Measurements from ENCODE around the gene CD70. TPM values are rescaled to one million over a fixed set of nuclear protein-coding genes. Genes with fewer than 3 reads are reported as not detected.
A peak's percentile ranks its signal among the peaks of the same experiment; 100 is the strongest.
"Not testable (repeated sequence)": the region's sequence is repeated elsewhere in the genome, so short reads cannot be mapped to it uniquely, and the experiment has no call there.

The CD70 gene
- total and polyA plus RNA-seq, 2 donors (not counting 3 experiments of a cell fraction or from before 2014, with no cell fraction given), result not detected

DNA sequence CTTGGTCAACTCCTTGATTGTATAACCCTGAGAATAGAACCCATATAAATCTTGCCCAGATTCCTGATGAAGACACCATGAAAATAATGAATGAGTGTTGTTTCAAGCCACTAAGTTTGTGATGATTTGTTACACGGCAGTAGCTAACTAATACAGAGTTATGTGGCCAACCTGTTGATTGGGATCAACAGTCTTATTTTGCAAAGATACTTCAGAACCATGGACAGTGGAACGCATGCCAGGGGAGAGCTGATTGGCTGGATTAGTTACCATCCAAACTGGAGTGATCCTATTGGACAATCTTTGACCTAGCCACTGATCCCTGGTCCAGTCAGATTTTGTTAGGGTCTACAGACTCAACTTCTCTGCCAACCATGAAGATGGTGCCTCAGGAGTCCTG lies 26.6 kb downstream of the CD70 start:
- dilution Hi-C loops (cut with MboI; ENCODE audit: extremely low pct_ligation_motif_present, low sequenced_read_pairs), result no loop called here
- peak; percentile 52 for FAIRE-seq
- Histone ChIP-seq H3K9me3 (replicated peaks; ENCODE audit: control insufficient read depth, insufficient read depth, low read length) (peaks cover 2% of the 10 kb centered on the region), H3K27me3 (ENCODE audit: control insufficient read depth in 2 of 2, insufficient read depth in 2 of 2, low read length in 2 of 2) (no peaks in the 10 kb centered on the region), H3K9me1 (replicated peaks; ENCODE audit: control insufficient read depth, extremely low read depth, insufficient read depth, low read length) (no peaks in the 10 kb centered on the region), H4K20me1 (replicated peaks; ENCODE audit: control insufficient read depth, extremely low read depth, insufficient read depth, low read length) (no peaks in the 10 kb centered on the region), H3K4me1 (ENCODE audit: control insufficient read depth, extremely low read depth, insufficient read depth, low read length) (no peaks in the 10 kb centered on the region), H3K27ac (ENCODE audit: insufficient read depth, low read depth, low read length) (no peak overlapping the region), H3K79me2 (ENCODE audit: control insufficient read depth, insufficient read depth, low read length) (no peaks in the 10 kb centered on the region), H2AFZ (ENCODE audit: low read depth, low read length) (no peak overlapping the region), H3K36me3 (ENCODE audit: control insufficient read depth in 2 of 2, extremely low read depth in 1 of 2, insufficient read depth in 2 of 2, low read length in 2 of 2) (no peaks in the 10 kb centered on the region), H3K4me2 (ENCODE audit: insufficient read depth, low read length) (no peak overlapping the region), H3K9ac (replicated peaks; ENCODE audit: extremely low read depth, insufficient read depth, low read length) (no peak overlapping the region), H3K4me3 (replicated peaks in 1 of 3; ENCODE audit: insufficient read depth in 1 of 3, low read depth in 1 of 3, low read length in 3 of 3) (no peak overlapping the region)
- POLR2A ChIA-PET, result no interaction called here
- CTCF ChIA-PET, result interaction anchor here (1.3 to 1.4 kb wide), 2 partner anchors 15 to 67 kb away, joined by 3 to 4 read pairs; no protein-coding TSS in a partner anchor
- BruUV-seq (replicated peaks), result no TSS peak
- intact Hi-C loops (cut with micrococcal nuclease), result no loop called here
- DNase-seq (ENCODE audit: low read depth, low spot score), result peak; percentile 14
- no peak for TF ChIP-seq JUN (IDR thresholded peaks at IDR 0.05; ENCODE audit: borderline replicate concordance, insufficient read depth, insufficient read length, low read depth)
- TF ChIP-seq GATA2 (IDR thresholded peaks at IDR 0.05; ENCODE audit: insufficient read depth, insufficient read length, low read depth, low read length), result no peak
- TF ChIP-seq EZH2 (IDR thresholded peaks at IDR 0.05; ENCODE audit: borderline replicate concordance, low read depth, low read length, severe bottlenecking), result no peak
- TF ChIP-seq, protein P1, sequence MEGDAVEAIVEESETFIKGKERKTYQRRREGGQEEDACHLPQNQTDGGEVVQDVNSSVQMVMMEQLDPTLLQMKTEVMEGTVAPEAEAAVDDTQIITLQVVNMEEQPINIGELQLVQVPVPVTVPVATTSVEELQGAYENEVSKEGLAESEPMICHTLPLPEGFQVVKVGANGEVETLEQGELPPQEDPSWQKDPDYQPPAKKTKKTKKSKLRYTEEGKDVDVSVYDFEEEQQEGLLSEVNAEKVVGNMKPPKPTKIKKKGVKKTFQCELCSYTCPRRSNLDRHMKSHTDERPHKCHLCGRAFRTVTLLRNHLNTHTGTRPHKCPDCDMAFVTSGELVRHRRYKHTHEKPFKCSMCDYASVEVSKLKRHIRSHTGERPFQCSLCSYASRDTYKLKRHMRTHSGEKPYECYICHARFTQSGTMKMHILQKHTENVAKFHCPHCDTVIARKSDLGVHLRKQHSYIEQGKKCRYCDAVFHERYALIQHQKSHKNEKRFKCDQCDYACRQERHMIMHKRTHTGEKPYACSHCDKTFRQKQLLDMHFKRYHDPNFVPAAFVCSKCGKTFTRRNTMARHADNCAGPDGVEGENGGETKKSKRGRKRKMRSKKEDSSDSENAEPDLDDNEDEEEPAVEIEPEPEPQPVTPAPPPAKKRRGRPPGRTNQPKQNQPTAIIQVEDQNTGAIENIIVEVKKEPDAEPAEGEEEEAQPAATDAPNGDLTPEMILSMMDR (IDR thresholded peaks at IDR 0.05; ENCODE audit: extremely low read depth in 1 of 2, insufficient read depth in 1 of 2, low read depth in 1 of 2, low read length in 2 of 2), result no peak
- no peak for TF ChIP-seq MYC (IDR thresholded peaks at IDR 0.05; ENCODE audit: low read depth, low read length)
- TF ChIP-seq, protein P2, sequence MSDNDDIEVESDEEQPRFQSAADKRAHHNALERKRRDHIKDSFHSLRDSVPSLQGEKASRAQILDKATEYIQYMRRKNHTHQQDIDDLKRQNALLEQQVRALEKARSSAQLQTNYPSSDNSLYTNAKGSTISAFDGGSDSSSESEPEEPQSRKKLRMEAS (IDR thresholded peaks at IDR 0.05; ENCODE audit: insufficient read depth, insufficient read length), result no peak
- TF ChIP-seq FOS (IDR thresholded peaks at IDR 0.05; ENCODE audit: borderline replicate concordance, insufficient read depth, low read length), result no peak
- TF ChIP-seq POLR2AphosphoS5 (IDR thresholded peaks at IDR 0.05; ENCODE audit: insufficient read depth, low read depth, low read length), result no peak
- no peak for TF ChIP-seq POLR2A (IDR thresholded peaks at IDR 0.05; ENCODE audit: low read depth, low read length)

GRCh38 chr19:6562437-6562836 lies 28.5 kb downstream of the CD70 start:
- POLR2A ChIA-PET; DNase-seq (ENCODE audit: low read depth, low spot score); H3K27me3 ChIP-seq (ENCODE audit: control insufficient read depth in 2 of 2, insufficient read depth in 2 of 2, low read length in 2 of 2); H3K9ac ChIP-seq (replicated peaks; ENCODE audit: extremely low read depth, insufficient read depth, low read length); H3K9me3 ChIP-seq (replicated peaks; ENCODE audit: control insufficient read depth, insufficient read depth, low read length); H3K4me3 ChIP-seq (replicated peaks in 1 of 3; ENCODE audit: insufficient read depth in 1 of 3, low read depth in 1 of 3, low read length in 3 of 3); H3K36me3 ChIP-seq (ENCODE audit: control insufficient read depth in 2 of 2, extremely low read depth in 1 of 2, insufficient read depth in 2 of 2, low read length in 2 of 2); intact Hi-C loops (cut with micrococcal nuclease); H3K27ac ChIP-seq (ENCODE audit: insufficient read depth, low read depth, low read length); FAIRE-seq; H2AFZ ChIP-seq (ENCODE audit: low read depth, low read length); BruUV-seq (replicated peaks); H3K4me1 ChIP-seq (ENCODE audit: control insufficient read depth, extremely low read depth, insufficient read depth, low read length); H4K20me1 ChIP-seq (replicated peaks; ENCODE audit: control insufficient read depth, extremely low read depth, insufficient read depth, low read length); dilution Hi-C loops (cut with MboI; ENCODE audit: extremely low pct_ligation_motif_present, low sequenced_read_pairs); H3K79me2 ChIP-seq (ENCODE audit: control insufficient read depth, insufficient read depth, low read length); H3K4me2 ChIP-seq (ENCODE audit: insufficient read depth, low read length); H3K9me1 ChIP-seq (replicated peaks; ENCODE audit: control insufficient read depth, extremely low read depth, insufficient read depth, low read length): not testable (repeated sequence)
- CTCF ChIA-PET, result interaction anchor here (1.0 to 1.7 kb wide), 3 partner anchors 46 to 71 kb away, joined by 3 to 4 read pairs (median 3); no protein-coding TSS in a partner anchor
